Measurements from ENCODE around the gene TRMT13. TPM values are rescaled to one million over a fixed set of nuclear protein-coding genes. Genes with fewer than 3 reads are reported as not detected.

The TRMT13 gene
- 10 to 100 TPM; 12.0 to 54.1 (median 22.7) TPM for total RNA-seq

DNA sequence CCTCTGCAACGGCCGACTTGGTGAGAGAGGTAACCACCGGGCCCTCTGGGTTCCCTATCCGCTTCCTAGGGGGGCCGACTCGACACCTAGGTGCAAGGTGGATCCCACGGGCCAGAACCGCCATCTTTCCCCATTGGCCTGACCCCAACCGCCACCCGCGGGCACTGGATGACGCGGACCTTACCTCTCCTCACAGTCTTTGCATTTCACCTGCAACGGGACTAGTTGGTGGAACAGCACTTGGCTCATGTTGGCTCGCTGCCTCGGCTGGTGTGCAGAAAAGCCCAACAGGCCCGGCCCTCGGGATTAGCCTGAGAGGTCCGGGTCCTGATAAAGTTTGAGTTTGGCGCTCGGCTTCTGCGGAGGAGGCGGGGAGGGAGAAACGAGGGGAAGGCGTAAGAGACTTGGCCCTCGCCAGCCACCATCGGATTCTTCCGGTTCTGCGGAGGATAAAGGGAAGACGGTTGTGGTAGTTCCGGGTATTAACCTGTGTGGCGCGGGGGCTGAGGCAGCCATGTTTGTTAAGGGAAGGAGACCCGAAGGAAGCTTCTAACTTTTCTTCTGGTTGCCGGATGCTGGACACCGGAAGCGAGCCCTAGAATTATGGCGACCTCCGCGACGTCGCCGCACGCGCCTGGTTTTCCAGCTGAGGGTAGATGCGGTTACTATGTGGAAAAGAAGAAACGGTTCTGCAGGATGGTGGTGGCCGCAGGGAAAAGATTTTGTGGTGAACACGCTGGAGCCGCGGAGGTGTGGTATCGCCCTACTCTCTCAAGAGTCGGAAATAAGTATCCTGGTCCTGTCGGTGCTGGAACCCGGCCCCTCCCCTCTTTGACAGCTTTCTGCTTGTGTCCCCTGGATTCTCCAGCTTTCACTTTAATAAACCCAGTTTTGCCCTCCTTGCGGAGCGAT lies at the start of gene TRMT13, which contains the start of gene SASS6:
Gene TRMT13, plus strand, starts transcription at position 598 of the 912 bp plus-strand sequence. Its CDS starts 6 bp downstream, at position 604.
Gene SASS6, minus strand, starts transcription at position 365 of the 912 bp plus-strand sequence. Its CDS starts 116 bp downstream, at position 249.
- DNase-seq, result peak; percentile 95 to 96
- peak within 1 kb of the TSS; percentile 66 to 98 for H3K4me3 ChIP-seq
- intact Hi-C loops (cut with DNase I; ENCODE audit: low total_unique reads), result no loop called here
- H3K27me3 ChIP-seq, result no peaks in the 10 kb centered on the region
- TF ChIP-seq, protein P1, sequence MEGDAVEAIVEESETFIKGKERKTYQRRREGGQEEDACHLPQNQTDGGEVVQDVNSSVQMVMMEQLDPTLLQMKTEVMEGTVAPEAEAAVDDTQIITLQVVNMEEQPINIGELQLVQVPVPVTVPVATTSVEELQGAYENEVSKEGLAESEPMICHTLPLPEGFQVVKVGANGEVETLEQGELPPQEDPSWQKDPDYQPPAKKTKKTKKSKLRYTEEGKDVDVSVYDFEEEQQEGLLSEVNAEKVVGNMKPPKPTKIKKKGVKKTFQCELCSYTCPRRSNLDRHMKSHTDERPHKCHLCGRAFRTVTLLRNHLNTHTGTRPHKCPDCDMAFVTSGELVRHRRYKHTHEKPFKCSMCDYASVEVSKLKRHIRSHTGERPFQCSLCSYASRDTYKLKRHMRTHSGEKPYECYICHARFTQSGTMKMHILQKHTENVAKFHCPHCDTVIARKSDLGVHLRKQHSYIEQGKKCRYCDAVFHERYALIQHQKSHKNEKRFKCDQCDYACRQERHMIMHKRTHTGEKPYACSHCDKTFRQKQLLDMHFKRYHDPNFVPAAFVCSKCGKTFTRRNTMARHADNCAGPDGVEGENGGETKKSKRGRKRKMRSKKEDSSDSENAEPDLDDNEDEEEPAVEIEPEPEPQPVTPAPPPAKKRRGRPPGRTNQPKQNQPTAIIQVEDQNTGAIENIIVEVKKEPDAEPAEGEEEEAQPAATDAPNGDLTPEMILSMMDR (IDR thresholded peaks at IDR 0.05), result peak in 3 of 4 experiments; percentile 15 to 57 (median 18)
- no peak for TF ChIP-seq POLR2A (IDR thresholded peaks at IDR 0.05)
- peaks cover 6 to 13% of the 10 kb centered on the region in 2 donors for H3K4me1 ChIP-seq
- H3K27ac ChIP-seq, result peak within 1 kb of the TSS; percentile 62 to 75
- no peaks in the 10 kb centered on the region for H3K36me3 ChIP-seq
- no peaks in the 10 kb centered on the region for H3K9me3 ChIP-seq

DNA sequence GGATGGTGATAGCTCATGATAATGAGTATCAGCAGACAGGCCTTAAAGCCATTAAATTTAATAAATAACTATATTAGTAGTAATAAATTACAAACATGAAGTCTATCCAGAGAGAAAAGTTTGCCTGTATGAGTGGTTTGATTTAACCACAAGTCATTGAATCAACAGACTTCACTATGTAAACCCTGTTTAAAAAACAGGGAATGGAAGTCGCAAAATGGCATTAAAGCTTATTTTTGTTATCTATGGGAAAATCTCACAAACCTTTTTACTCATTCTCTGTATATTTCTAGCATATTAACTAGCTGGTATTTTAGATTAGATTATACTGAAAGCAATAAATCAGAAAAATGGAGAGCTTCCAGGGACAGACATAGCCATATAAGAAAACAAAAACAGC lies 45.6 kb upstream of the TRMT13 start:
- Histone ChIP-seq H3K27ac (no peak overlapping the region), H3K9me3 (no peaks in the 10 kb centered on the region), H3K4me3 (no peak overlapping the region), H3K4me1 (no peaks in the 10 kb centered on the region), H3K36me3 (no peaks in the 10 kb centered on the region), H3K27me3 (no peaks in the 10 kb centered on the region)
- DNase-seq, result no peak
- TF ChIP-seq, protein P1 (IDR thresholded peaks at IDR 0.05), result no peak
- TF ChIP-seq POLR2A (IDR thresholded peaks at IDR 0.05), result no peak
- intact Hi-C loops (cut with DNase I; ENCODE audit: low total_unique reads), result no loop called here

GRCh38 chr1:100089082-100089481 lies 43.9 kb upstream of the TRMT13 start:
- TF ChIP-seq, protein P1 (IDR thresholded peaks at IDR 0.05), result no peak
- TF ChIP-seq POLR2A (IDR thresholded peaks at IDR 0.05), result no peak
- H3K27ac ChIP-seq, result no peak overlapping the region
- intact Hi-C loops (cut with DNase I; ENCODE audit: low total_unique reads), result no loop called here
- no peak overlapping the region for H3K4me3 ChIP-seq
- no peak for DNase-seq
- no peaks in the 10 kb centered on the region for H3K27me3 ChIP-seq
- H3K36me3 ChIP-seq, result no peaks in the 10 kb centered on the region
- no peaks in the 10 kb centered on the region for H3K9me3 ChIP-seq
- no peaks in the 10 kb centered on the region for H3K4me1 ChIP-seq

GRCh38 chr1:100090471-100090870 lies 42.5 kb upstream of the TRMT13 start:
- intact Hi-C loops (cut with DNase I; ENCODE audit: low total_unique reads), result no loop called here
- TF ChIP-seq POLR2A (IDR thresholded peaks at IDR 0.05), result no peak
- TF ChIP-seq, protein P1 (IDR thresholded peaks at IDR 0.05), result no peak
- Histone ChIP-seq H3K27ac (no peak overlapping the region), H3K9me3 (no peaks in the 10 kb centered on the region), H3K4me3 (no peak overlapping the region), H3K27me3 (no peaks in the 10 kb centered on the region), H3K4me1 (no peaks in the 10 kb centered on the region), H3K36me3 (no peaks in the 10 kb centered on the region)
- DNase-seq, result no peak

DNA sequence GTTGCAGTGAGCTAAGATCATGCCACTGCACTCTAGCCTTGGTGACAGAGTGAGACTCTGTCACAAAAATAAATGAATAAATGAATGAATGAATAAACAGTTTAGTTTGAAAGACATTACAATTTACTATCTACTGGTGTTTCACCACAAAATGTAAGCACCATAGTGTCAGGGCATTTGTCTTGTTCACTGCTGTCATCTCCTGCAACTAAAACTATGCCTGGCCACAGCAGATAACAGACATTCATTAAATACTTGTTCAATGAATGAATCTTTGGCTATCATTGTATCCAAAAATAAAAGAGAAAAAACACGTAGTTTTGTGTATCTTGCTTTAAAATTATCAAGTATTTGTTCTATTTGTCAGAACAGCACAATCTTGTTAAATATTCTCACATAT lies 32.8 kb upstream of the TRMT13 start:
- no peak overlapping the region for H3K4me3 ChIP-seq
- H3K36me3 ChIP-seq, result no peaks in the 10 kb centered on the region
- no peaks in the 10 kb centered on the region for H3K9me3 ChIP-seq
- DNase-seq, result no peak
- TF ChIP-seq, protein P1 (IDR thresholded peaks at IDR 0.05), result no peak
- no peak for TF ChIP-seq POLR2A (IDR thresholded peaks at IDR 0.05)
- H3K4me1 ChIP-seq, result no peaks in the 10 kb centered on the region
- no peaks in the 10 kb centered on the region for H3K27me3 ChIP-seq
- intact Hi-C loops (cut with DNase I; ENCODE audit: low total_unique reads), result no loop called here
- no peak overlapping the region for H3K27ac ChIP-seq

Measured in uterus (tissue), 4 donors.